Measurements from ENCODE around the gene FAM110A. TPM values are rescaled to one million over a fixed set of nuclear protein-coding genes. Genes with fewer than 3 reads are reported as not detected.
A peak's percentile ranks its signal among the peaks of the same experiment; 100 is the strongest.

The FAM110A gene
- total and polyA plus RNA-seq, 5 donors from 2014 or later: 24.6 to 36.5 (median 30.0) TPM

DNA sequence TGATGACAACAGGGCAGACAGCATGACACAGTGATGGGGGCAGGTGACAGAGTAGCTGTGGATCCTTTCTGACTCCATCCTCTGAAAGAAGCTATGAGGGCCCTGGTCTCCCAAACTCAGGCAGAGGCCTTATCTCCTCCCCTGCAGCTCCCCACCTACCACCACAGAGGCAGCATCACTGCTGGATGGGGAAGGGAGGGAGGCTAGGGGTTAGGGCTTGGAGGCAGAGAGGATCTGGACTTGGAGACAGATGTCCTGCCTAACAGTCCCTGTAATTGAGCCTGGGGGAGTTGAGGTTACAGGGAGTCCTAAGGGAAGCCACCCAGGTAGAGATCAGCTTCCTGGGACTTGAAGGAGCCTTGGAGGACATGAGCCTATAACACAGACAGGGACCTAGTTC, 37.9 kb downstream of the FAM110A start:
- Mint-ChIP-seq H3K4me3 (no peak overlapping the region), H3K36me3 (peaks cover 6% of the 10 kb centered on the region), H3K27ac (no peak overlapping the region), H3K9me3 (peaks cover 0 to 2% (median 0%) of the 10 kb centered on the region in 7 donors), H3K4me1 (peaks cover 0 to 4% (median 0%) of the 10 kb centered on the region in 4 donors), H3K27me3 (peaks cover 4% of the 10 kb centered on the region)
- Histone ChIP-seq H3K27ac (ENCODE audit: insufficient read depth, low read length, poor library complexity, severe bottlenecking) (no peak overlapping the region), H3K4me3 (ENCODE audit: low read depth, low read length) (no peak overlapping the region), H3K36me3 (ENCODE audit: control insufficient read depth, insufficient read depth, low read length) (no peaks in the 10 kb centered on the region), H3K27me3 (ENCODE audit: control insufficient read depth, insufficient read depth, low read length) (no peaks in the 10 kb centered on the region), H3K4me1 (ENCODE audit: control insufficient read depth, insufficient read depth, low read length, poor library complexity, severe bottlenecking) (no peaks in the 10 kb centered on the region), H3K9me3 (ENCODE audit: control insufficient read depth in 2 of 2, low read length in 2 of 2) (no peaks in the 10 kb centered on the region)
- ATAC-seq (ENCODE audit: low read depth in 2 of 2) (no peak), DNase-seq (no peak)

DNA sequence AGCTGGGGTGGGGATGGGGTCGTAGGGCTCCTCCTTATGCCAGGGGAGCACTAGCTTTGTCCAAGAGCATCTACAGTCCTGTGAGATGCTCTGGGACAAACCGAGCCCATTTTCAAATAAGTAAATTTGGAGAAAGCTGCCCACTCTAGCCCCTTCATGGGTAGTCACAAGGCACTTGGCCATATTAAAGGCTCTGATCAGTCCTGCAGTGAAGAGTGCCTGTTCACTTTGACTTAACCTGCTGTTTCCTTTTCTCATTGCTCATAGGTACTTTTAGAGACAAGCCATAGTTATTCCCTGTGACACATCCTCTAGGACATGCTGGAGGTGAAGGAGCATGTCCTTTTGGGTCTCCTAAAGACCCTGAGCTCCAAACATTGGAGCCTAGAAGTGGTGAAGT, 38.4 kb downstream of the FAM110A start:
- H3K9me3 Mint-ChIP-seq: peaks cover 0 to 2% (median 0%) of the 10 kb centered on the region in 7 donors
- Histone ChIP-seq H3K27ac (ENCODE audit: insufficient read depth, low read length, poor library complexity, severe bottlenecking) (no peak overlapping the region), H3K9me3 (ENCODE audit: control insufficient read depth in 2 of 2, low read length in 2 of 2) (no peaks in the 10 kb centered on the region), H3K4me1 (ENCODE audit: control insufficient read depth, insufficient read depth, low read length, poor library complexity, severe bottlenecking) (no peaks in the 10 kb centered on the region), H3K27me3 (ENCODE audit: control insufficient read depth, insufficient read depth, low read length) (no peaks in the 10 kb centered on the region), H3K4me3 (ENCODE audit: low read depth, low read length) (no peak overlapping the region), H3K36me3 (ENCODE audit: control insufficient read depth, insufficient read depth, low read length) (no peaks in the 10 kb centered on the region)
- ATAC-seq (ENCODE audit: low read depth in 2 of 2) (no peak), DNase-seq (no peak)
- no peak overlapping the region for H3K27ac Mint-ChIP-seq
- peaks cover 6% of the 10 kb centered on the region for H3K36me3 Mint-ChIP-seq
- H3K4me3 Mint-ChIP-seq: no peak overlapping the region
- peaks cover 4% of the 10 kb centered on the region for H3K27me3 Mint-ChIP-seq
- peaks cover 0 to 4% (median 0%) of the 10 kb centered on the region in 4 donors for H3K4me1 Mint-ChIP-seq

DNA sequence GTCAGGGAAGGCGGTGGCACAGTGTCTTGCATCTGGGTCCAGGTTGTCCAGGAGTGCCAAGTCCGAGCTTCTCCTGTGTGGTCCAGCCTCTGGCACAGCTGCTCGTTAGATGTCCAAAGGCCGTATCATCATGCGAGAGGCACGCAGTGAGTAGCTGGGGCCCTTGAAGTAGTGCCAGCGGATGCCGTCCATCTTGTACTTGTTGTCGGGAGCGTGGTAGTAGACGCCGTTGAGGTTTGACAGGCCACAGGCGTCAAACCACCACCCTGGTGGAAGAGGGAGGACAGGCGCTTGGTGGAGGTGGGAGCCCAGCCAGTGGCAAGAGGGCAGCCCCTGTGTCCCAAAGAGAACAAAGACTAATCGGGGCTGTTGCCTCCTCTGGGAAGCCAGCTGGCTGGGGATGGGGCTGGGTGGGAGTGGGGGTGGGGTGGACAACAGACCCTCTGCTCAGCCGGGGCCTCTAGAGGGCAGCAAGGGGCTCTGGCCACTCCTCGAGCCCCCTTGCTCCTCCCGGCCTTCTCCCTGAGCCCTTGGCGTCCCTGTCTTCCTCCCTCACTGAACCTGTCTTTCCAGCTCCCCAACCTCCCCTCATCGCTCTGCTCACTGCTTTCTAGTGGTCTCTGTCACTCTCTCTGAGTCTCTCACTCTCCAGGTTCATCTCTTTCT, 39.5 kb downstream of the FAM110A start:
- H3K4me3 ChIP-seq (ENCODE audit: low read depth, low read length): no peak overlapping the region

DNA sequence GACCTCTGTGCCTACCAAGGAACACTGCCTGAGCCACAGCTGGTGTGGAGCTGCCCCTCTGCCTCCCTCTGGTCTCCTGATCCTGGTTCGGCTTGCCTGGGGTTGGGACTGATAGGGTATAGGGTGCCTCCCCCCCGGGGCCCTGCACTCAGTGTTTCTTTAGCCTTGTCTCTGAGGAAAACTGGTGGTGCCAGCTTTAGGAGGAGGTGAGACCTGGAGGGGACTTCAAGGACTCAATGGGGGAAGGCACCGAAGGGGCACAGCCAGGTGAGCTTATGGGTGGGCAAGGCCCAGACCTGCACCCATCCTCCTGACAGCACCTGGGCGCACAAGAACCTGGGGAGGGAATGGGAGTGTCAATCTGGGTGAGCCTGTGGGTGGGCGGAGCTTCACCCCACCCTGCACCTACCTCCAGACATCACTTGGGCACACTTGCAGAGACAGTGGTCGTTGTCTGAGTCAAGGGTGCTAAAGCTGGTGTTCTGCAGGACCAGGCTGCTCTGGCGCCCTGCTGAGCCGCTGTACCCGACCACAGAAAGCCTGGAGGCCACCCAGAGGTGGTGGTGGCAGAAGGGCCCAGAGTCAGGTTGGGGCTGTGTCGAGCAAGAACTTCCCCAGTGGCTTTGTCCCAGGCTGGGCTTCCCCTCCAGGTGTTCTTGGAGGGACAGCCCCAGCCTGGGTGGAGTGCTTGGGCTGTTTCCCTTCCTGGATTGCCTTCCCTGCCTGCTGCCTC, 40.5 kb downstream of the FAM110A start:
- peaks cover 4% of the 10 kb centered on the region for H3K27me3 Mint-ChIP-seq
- H3K4me1 ChIP-seq (ENCODE audit: control insufficient read depth, insufficient read depth, low read length, poor library complexity, severe bottlenecking): no peaks in the 10 kb centered on the region
- ATAC-seq (ENCODE audit: low read depth in 2 of 2): no peak
- H3K27ac ChIP-seq (ENCODE audit: insufficient read depth, low read length, poor library complexity, severe bottlenecking): no peak overlapping the region
- no peaks in the 10 kb centered on the region for H3K36me3 ChIP-seq (ENCODE audit: control insufficient read depth, insufficient read depth, low read length)
- H3K36me3 Mint-ChIP-seq: no peaks in the 10 kb centered on the region
- peaks cover 0 to 4% (median 0%) of the 10 kb centered on the region in 4 donors for H3K4me1 Mint-ChIP-seq
- H3K27me3 ChIP-seq (ENCODE audit: control insufficient read depth, insufficient read depth, low read length): no peaks in the 10 kb centered on the region
- H3K4me3 Mint-ChIP-seq: no peak overlapping the region
- no peak for DNase-seq
- peaks cover 0 to 2% (median 0%) of the 10 kb centered on the region in 7 donors for H3K9me3 Mint-ChIP-seq
- no peaks in the 10 kb centered on the region for H3K9me3 ChIP-seq (ENCODE audit: control insufficient read depth in 2 of 2, low read length in 2 of 2)
- no peak overlapping the region for H3K4me3 ChIP-seq (ENCODE audit: low read depth, low read length)
- peak overlapping the region in 1 of 3 donors; percentile 2 for H3K27ac Mint-ChIP-seq

More for the DNA sequence above, 39.5 kb downstream of the FAM110A start:
- H3K27me3 Mint-ChIP-seq: peaks cover 4% of the 10 kb centered on the region
- H3K36me3 Mint-ChIP-seq: peaks cover 6% of the 10 kb centered on the region
- H3K36me3 ChIP-seq (ENCODE audit: control insufficient read depth, insufficient read depth, low read length): no peaks in the 10 kb centered on the region
- peaks cover 0 to 2% (median 0%) of the 10 kb centered on the region in 7 donors for H3K9me3 Mint-ChIP-seq
- H3K27ac Mint-ChIP-seq: peak overlapping the region in 1 of 3 donors; percentile 2
- no peaks in the 10 kb centered on the region for H3K27me3 ChIP-seq (ENCODE audit: control insufficient read depth, insufficient read depth, low read length)
- H3K4me3 Mint-ChIP-seq: no peak overlapping the region
- no peak for DNase-seq
- no peaks in the 10 kb centered on the region for H3K4me1 ChIP-seq (ENCODE audit: control insufficient read depth, insufficient read depth, low read length, poor library complexity, severe bottlenecking)
- no peaks in the 10 kb centered on the region for H3K9me3 ChIP-seq (ENCODE audit: control insufficient read depth in 2 of 2, low read length in 2 of 2)
- no peak overlapping the region for H3K27ac ChIP-seq (ENCODE audit: insufficient read depth, low read length, poor library complexity, severe bottlenecking)
- no peak for ATAC-seq (ENCODE audit: low read depth in 2 of 2)
- H3K4me1 Mint-ChIP-seq: peaks cover 0 to 4% (median 0%) of the 10 kb centered on the region in 4 donors

DNA sequence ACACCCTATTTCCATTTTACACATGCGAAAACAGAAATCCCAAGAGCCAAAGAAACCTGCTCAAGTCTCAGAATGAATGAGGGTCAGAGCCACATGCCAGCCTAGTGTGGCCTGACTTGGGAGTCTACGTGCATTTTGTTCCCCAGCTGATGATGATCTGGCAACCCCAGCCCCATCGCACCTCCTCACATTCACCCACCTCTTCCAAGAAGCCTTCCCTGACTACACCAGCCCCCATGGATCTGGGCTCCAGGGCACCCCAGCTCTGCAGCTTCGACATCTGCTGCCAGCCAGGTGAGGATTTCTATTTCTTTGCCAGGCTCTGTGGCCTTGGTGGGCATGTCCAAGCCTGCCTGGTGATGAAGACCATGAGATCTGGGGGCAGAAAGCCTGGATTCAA, 41.6 kb downstream of the FAM110A start:
- no peak overlapping the region for H3K4me3 Mint-ChIP-seq
- H3K4me1 Mint-ChIP-seq: peaks cover 0 to 4% (median 0%) of the 10 kb centered on the region in 4 donors
- H3K27me3 ChIP-seq (ENCODE audit: control insufficient read depth, insufficient read depth, low read length): no peaks in the 10 kb centered on the region
- no peak for ATAC-seq (ENCODE audit: low read depth in 2 of 2)
- H3K27ac Mint-ChIP-seq: no peak overlapping the region
- H3K27ac ChIP-seq (ENCODE audit: insufficient read depth, low read length, poor library complexity, severe bottlenecking): no peak overlapping the region
- no peaks in the 10 kb centered on the region for H3K4me1 ChIP-seq (ENCODE audit: control insufficient read depth, insufficient read depth, low read length, poor library complexity, severe bottlenecking)
- no peak overlapping the region for H3K4me3 ChIP-seq (ENCODE audit: low read depth, low read length)
- H3K9me3 ChIP-seq (ENCODE audit: control insufficient read depth in 2 of 2, low read length in 2 of 2): no peaks in the 10 kb centered on the region
- H3K36me3 Mint-ChIP-seq: no peaks in the 10 kb centered on the region
- DNase-seq: no peak
- peaks cover 4% of the 10 kb centered on the region for H3K27me3 Mint-ChIP-seq
- peaks cover 0 to 2% (median 0%) of the 10 kb centered on the region in 7 donors for H3K9me3 Mint-ChIP-seq
- no peaks in the 10 kb centered on the region for H3K36me3 ChIP-seq (ENCODE audit: control insufficient read depth, insufficient read depth, low read length)

DNA sequence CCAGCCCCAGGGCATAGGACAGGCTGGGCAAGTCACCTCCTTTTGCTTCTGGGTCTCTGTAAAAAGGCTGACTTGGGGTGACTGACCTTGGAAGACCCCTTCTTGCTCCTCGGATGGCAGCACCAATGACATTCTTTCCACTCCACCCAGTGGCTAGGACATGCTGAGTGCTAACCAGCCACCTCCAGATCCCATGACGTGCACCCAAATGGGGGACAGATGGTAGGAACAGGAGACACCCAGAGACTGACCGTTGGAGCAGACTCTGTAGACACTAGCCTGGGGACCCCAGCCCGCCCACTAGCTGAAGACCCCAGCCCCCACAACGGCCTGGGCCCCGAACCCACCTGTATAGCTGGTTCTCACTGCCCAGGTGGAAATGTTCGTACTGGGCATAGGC, 44.3 kb downstream of the FAM110A start:
- Histone ChIP-seq H3K27me3 (ENCODE audit: control insufficient read depth, insufficient read depth, low read length) (no peaks in the 10 kb centered on the region), H3K27ac (ENCODE audit: insufficient read depth, low read length, poor library complexity, severe bottlenecking) (no peak overlapping the region), H3K4me1 (ENCODE audit: control insufficient read depth, insufficient read depth, low read length, poor library complexity, severe bottlenecking) (peaks cover 4% of the 10 kb centered on the region), H3K4me3 (ENCODE audit: low read depth, low read length) (no peak overlapping the region), H3K36me3 (ENCODE audit: control insufficient read depth, insufficient read depth, low read length) (no peaks in the 10 kb centered on the region), H3K9me3 (ENCODE audit: control insufficient read depth in 2 of 2, low read length in 2 of 2) (no peaks in the 10 kb centered on the region)
- Mint-ChIP-seq H3K27ac (no peak overlapping the region), H3K4me3 (no peak overlapping the region), H3K36me3 (no peaks in the 10 kb centered on the region), H3K4me1 (peaks cover 2 to 11% (median 8%) of the 10 kb centered on the region in 4 donors), H3K9me3 (peaks cover 0 to 2% (median 0%) of the 10 kb centered on the region in 7 donors), H3K27me3 (peaks cover 8% of the 10 kb centered on the region)
- ATAC-seq (ENCODE audit: low read depth in 2 of 2) (no peak), DNase-seq (no peak)

DNA sequence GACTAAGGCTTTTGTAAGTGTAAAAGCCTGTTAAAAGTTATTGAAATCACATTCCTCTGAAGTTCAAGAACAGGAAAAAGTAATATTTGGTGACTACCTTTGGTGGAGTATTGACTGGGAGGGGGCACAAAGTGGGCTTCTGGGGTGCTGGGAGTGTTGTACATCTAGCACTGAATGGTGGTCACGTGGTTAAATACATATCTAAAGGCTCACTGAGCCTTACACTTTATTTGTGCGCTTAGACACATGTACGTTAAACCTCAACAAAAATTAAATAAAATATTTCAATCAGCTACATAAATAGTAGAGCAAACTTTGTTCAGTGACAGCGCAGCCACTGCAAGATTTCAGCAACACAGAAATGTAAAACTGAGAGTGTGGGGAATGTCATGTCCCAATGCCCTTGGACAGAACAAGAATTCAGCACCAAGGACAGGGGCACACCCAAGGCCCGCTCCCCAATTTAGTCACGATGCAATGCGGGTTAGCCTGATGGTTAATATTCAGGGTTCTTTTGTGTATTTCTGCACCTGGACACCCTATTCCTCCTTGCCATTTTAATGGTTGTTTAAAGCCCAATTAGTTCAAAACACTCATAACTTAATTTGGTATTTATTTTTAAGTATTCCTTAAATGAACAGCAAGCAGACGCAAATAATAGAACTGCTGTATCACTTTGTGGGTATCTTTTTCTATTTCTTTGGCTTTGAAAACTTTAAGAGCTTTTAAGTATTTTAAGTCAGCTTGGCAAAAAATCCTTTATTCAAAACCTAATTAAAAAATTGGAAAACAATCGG, 45.2 kb downstream of the FAM110A start:
- Histone ChIP-seq H3K9me3 (ENCODE audit: control insufficient read depth in 2 of 2, low read length in 2 of 2) (no peaks in the 10 kb centered on the region), H3K4me1 (ENCODE audit: control insufficient read depth, insufficient read depth, low read length, poor library complexity, severe bottlenecking) (peaks cover 4% of the 10 kb centered on the region), H3K27me3 (ENCODE audit: control insufficient read depth, insufficient read depth, low read length) (no peaks in the 10 kb centered on the region), H3K27ac (ENCODE audit: insufficient read depth, low read length, poor library complexity, severe bottlenecking) (no peak overlapping the region), H3K36me3 (ENCODE audit: control insufficient read depth, insufficient read depth, low read length) (no peaks in the 10 kb centered on the region), H3K4me3 (ENCODE audit: low read depth, low read length) (no peak overlapping the region)
- Mint-ChIP-seq H3K9me3 (no peaks in the 10 kb centered on the region), H3K4me1 (peaks cover 5 to 10% (median 6%) of the 10 kb centered on the region in 4 donors), H3K4me3 (no peak overlapping the region), H3K27me3 (peaks cover 4% of the 10 kb centered on the region), H3K36me3 (no peaks in the 10 kb centered on the region), H3K27ac (no peak overlapping the region)
- no peak for ATAC-seq (ENCODE audit: low read depth in 2 of 2)
- DNase-seq: peak in 1 of 3 donors; percentile 16

Measured in CD4-positive, CD25-positive, alpha-beta regulatory T cell (primary cell).